Dermis blood vessel endothelial cell (primary cell): ENCODE results near the gene SCARB1. TPM values are rescaled to one million over a fixed set of nuclear protein-coding genes. Genes with fewer than 3 reads are reported as not detected.
A peak's percentile ranks its signal among the peaks of the same experiment; 100 is the strongest.

Source experiments
- DNase-seq: peaks from one replicate; pipeline ENCODE4 v3.0.0; 2010
- total RNA-seq: library from RNA; depleted of rRNA; stranded (reverse); fragments of >200 nt; gene quantifications from 2 replicates; pipeline ENCODE4 v1.2.3, GENCODE V29; 2014

Gene SCARB1
- total RNA-seq, 1 donor from 2014 or later, result 42.5 TPM

DNA sequence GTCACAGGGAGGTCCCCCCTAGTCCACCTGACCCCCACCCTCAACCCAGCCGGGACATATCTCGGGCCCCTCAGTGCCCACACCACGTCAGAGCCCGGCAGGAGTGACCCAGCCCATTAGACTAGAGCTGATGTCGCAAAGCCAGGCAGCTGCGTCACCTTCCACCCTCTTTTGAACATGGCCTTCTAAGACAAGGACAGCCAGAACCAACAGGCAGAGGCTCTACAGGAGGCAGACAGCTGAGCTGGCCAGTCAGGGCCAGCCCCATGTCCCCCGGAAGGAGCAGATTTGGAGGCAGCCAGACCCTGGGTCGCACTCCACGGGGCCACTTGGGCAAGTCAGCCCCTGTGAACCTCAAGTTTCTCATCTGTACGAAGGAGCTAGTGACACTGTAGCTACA lies 44.1 kb downstream of the SCARB1 start:
- no peak for DNase-seq

DNA sequence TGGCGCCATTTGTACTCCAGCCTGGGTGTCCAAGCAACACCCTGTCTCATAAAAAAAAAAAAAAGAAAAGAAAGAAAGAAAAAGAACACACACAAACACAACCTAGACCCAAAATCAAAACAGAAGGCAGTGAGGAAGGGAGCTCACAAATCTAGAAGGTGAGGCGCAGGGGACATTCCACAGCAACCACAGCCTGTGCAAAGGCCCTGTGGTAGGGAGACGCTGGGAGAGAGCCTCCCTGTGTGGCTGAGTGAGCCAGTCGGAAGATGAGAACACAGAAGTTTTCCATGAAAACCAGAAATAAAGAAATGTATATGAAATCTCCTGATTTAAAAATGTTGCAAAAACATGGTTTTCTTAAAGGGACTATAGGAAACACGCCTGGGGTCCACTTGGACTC lies 44.6 kb downstream of the SCARB1 start:
- no peak for DNase-seq

- DNase-seq, result no peak
Measured at GRCh38 chr12:124817076-124818000, 46.3 kb downstream of the SCARB1 start.

GRCh38 chr12:124816295-124816854 lies 47.3 kb downstream of the SCARB1 start:
- DNase-seq, result no peak

GRCh38 chr12:124814741-124815613 lies 48.7 kb downstream of the SCARB1 start:
- no peak for DNase-seq

DNA sequence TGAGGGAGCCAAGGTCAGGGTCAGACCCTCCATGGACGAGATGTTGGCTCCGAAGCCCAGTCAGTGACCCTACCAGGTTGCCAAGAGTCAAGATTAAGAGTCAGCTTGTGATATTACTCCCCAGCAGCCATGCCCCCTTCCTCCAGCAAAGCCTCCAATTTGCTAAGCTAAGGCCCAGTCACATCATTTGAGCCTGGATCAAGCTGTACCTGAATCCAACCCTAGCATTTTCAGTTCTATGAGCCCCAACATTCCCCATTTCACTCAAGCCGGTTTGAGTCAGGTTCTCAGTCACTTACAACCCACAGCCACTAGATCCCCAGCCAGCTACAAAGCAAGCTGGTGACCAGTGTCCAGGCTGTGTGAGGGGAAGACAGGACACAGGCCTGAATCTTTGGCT lies 49.9 kb downstream of the SCARB1 start:
- no peak for DNase-seq

DNA sequence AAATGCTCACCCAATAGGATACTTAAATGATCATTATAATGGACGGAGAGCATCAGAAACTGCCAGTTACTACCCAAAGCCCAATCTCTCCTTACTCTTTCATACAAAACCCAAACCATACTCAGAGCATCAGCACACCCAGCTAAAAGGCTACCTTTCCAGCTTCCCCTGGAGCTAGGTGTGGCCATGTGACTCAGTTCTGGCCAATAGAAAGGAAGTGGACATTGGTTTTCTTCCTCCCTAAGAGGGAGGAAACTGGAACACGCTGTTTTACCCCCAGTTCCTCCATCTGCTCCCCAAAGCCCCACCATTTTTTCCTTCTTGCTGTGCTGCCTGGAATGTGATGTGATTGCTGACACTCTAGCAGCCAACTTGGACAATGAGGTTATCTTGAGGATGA lies 50.7 kb downstream of the SCARB1 start:
- DNase-seq, result no peak

GRCh38 chr12:124812356-124812755 lies 51.3 kb downstream of the SCARB1 start:
- no peak for DNase-seq

GRCh38 chr12:124811633-124812032 lies 52.0 kb downstream of the SCARB1 start:
- DNase-seq, result no peak

DNA sequence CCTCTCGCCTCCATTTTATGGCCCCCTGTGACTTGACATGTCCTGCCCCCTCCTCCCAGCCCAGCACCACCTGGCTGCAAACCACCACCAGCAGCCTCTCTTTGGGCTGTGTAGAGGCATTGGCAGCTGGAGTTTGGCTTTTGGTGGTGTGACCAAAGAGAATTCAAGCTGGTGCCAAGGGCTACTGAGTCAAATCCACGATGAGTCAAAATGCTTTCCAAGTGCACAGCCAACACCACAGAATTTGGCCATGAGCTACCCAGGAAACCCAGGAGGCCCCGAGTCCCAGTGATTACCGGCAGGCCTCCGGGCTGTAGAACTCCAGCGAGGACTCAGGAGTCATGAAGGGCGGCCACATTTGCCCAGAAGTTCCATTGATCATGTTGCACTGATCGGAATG lies 53.8 kb downstream of the SCARB1 start:
- no peak for DNase-seq

- DNase-seq, result no peak
Measured at GRCh38 chr12:124809391-124809790, 54.3 kb downstream of the SCARB1 start.

DNA sequence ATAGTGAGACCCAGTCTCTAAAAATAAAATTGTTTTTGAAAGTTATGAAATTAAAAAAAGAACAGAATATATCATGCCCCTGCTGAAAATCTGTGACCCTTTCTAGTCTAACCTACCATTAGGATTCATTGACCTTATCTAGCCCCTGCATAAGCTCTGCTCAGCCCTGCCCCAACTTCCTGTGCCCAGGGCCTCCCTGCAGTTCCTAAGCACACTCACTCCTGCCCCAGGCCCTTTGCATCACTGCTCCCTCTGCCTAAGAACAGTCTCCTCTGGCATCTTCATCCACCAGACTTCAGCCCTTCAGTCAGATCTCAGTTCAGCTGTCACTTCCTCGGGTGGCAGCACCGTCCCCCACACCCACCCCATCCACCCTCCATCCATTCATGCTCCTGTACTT lies 55.4 kb downstream of the SCARB1 start:
- DNase-seq, result no peak

DNA sequence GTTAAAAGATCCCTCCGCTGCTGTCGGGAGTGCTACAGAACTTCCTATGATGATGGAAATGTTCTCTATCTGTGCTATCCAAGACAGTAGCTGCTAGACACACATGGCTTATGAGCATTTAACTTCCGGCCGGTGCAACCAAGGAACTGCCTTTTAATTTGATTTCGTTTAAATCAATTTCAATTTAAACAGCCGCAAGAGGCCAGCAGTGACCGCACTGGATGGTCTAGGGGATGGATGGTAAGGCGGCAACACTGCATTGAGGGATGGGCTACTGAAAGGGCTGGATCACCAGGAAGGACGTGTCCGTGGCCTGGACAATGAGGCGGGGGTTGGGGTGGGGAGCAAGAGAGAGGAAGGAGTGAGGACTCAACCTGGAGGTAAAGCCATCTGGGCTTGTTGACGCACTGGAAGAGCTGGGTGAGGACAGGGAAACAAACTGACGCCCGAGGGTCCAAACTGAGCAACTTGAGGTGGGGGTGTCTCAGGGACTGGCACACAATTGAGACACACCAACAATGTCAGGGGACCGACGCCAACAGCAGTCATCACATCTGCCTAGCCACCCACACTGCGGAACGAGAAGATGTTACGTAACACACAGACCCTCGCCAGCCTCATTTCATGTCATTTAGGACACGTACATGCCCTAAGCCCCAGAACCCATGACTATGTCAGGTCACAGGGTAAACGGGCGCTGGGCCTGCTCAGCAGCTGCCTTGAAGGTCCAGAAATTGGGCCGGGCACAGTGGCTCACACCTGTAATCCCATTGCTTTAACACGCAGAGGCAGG lies 57.6 kb downstream of the SCARB1 start:
- no peak for DNase-seq

GRCh38 chr12:124805050-124805449 lies 58.6 kb downstream of the SCARB1 start:
- no peak for DNase-seq

- DNase-seq, result peak; percentile 19
Measured at GRCh38 chr12:124804011-124804621, 59.5 kb downstream of the SCARB1 start.

GRCh38 chr12:124802361-124802760 lies 61.3 kb downstream of the SCARB1 start:
- no peak for DNase-seq

- no peak for DNase-seq
Measured at GRCh38 chr12:124800506-124800905, 63.2 kb downstream of the SCARB1 start.

GRCh38 chr12:124797321-124797720 lies 66.3 kb downstream of the SCARB1 start:
- DNase-seq, result no peak

- DNase-seq, result no peak
Measured at GRCh38 chr12:124796303-124796960, 67.2 kb downstream of the SCARB1 start.

DNA sequence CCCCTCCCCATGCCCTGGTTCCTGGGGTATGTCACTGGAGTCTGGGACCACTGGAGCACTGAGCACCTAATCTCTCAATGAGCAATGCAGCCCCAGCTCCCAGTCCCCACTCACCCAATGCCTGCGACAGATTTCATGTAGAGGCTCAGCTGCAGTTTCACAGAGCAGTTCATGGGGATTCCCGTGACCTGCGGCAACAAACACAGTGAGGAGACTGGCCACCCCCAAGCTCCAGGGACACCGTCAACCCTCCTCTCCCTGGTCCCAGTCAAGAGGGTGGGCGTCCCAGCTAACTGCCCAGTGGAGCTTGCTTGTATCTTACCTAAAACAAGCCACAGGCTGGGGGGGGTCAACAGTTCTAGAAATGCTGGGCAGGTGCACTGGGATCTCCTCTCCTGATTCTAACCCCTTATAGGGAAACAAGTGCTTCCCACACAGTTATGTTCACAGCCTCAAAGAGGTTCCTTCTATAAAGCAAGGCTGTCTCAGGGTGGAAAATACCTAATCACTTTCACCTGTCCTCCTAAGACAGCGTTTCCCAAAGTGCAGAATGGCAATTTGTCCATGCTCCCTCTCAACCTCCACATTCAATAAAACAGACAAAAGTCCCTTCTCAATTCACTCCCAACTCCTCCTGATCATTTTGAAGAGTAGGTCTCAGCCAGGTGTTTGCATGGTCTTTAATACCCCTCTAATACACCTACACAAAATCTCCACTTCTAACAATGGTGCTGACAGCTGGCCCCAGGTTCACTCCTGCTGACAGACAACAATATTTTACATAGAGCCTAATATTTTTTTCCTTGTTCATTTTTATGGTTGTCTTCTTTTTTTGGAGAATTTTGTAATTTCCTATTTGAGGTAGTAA lies 68.3 kb downstream of the SCARB1 start:
- no peak for DNase-seq
